Measurements from ENCODE around the gene TPK1. TPM values are rescaled to one million over a fixed set of nuclear protein-coding genes. Genes with fewer than 3 reads are reported as not detected.

The TPK1 gene
- total RNA-seq, 1 donor from 2014 or later, result 1.7 TPM

GRCh38 chr7:144529269-144529926 is 306.5 kb downstream of the TPK1 start:
- intact Hi-C loops (cut with DNase I), result no loop called here
- TF ChIP-seq CTCF (IDR thresholded peaks at IDR 0.05), result no peak
- no peak for TF ChIP-seq POLR2AphosphoS5 (IDR thresholded peaks at IDR 0.05; ENCODE audit: insufficient read depth in 1 of 2, low read depth in 1 of 2)
- no peak for TF ChIP-seq POLR2A (IDR thresholded peaks at IDR 0.05)
- no peak overlapping the region for H3K27ac ChIP-seq
- no peaks in the 10 kb centered on the region for H3K4me1 ChIP-seq
- no peaks in the 10 kb centered on the region for H3K36me3 ChIP-seq
- no peaks in the 10 kb centered on the region for H3K27me3 ChIP-seq
- H3K9me3 ChIP-seq, result no peaks in the 10 kb centered on the region
- no peak overlapping the region for H3K4me3 ChIP-seq
- no peak for DNase-seq (ENCODE audit: extremely low spot score in 2 of 2)

GRCh38 chr7:144528536-144529045 is 307.3 kb downstream of the TPK1 start:
- no peaks in the 10 kb centered on the region for H3K27me3 ChIP-seq
- intact Hi-C loops (cut with DNase I), result no loop called here
- H3K4me1 ChIP-seq, result no peaks in the 10 kb centered on the region
- H3K9me3 ChIP-seq, result no peaks in the 10 kb centered on the region
- H3K4me3 ChIP-seq, result no peak overlapping the region
- no peaks in the 10 kb centered on the region for H3K36me3 ChIP-seq
- no peak for TF ChIP-seq POLR2A (IDR thresholded peaks at IDR 0.05)
- no peak for TF ChIP-seq CTCF (IDR thresholded peaks at IDR 0.05)
- no peak for TF ChIP-seq POLR2AphosphoS5 (IDR thresholded peaks at IDR 0.05; ENCODE audit: insufficient read depth in 1 of 2, low read depth in 1 of 2)
- H3K27ac ChIP-seq, result no peak overlapping the region
- DNase-seq (ENCODE audit: extremely low spot score in 2 of 2), result no peak

- no peaks in the 10 kb centered on the region for H3K9me3 ChIP-seq
- no peak overlapping the region for H3K27ac ChIP-seq
- no peaks in the 10 kb centered on the region for H3K4me1 ChIP-seq
- DNase-seq (ENCODE audit: extremely low spot score in 2 of 2), result no peak
- H3K27me3 ChIP-seq, result no peaks in the 10 kb centered on the region
- intact Hi-C loops (cut with DNase I), result no loop called here
- no peaks in the 10 kb centered on the region for H3K36me3 ChIP-seq
- no peak overlapping the region for H3K4me3 ChIP-seq
- TF ChIP-seq POLR2A (IDR thresholded peaks at IDR 0.05) (no peak), POLR2AphosphoS5 (IDR thresholded peaks at IDR 0.05; ENCODE audit: insufficient read depth in 1 of 2, low read depth in 1 of 2) (no peak), CTCF (IDR thresholded peaks at IDR 0.05) (no peak)
These were observed 308.8 kb downstream of the TPK1 start for GRCh38 chr7:144527051-144527471.

- Histone ChIP-seq H3K4me1 (no peaks in the 10 kb centered on the region), H3K27me3 (no peaks in the 10 kb centered on the region), H3K36me3 (no peaks in the 10 kb centered on the region), H3K27ac (no peak overlapping the region), H3K9me3 (no peaks in the 10 kb centered on the region), H3K4me3 (no peak overlapping the region)
- TF ChIP-seq POLR2A (IDR thresholded peaks at IDR 0.05) (no peak), CTCF (IDR thresholded peaks at IDR 0.05) (no peak), POLR2AphosphoS5 (IDR thresholded peaks at IDR 0.05; ENCODE audit: insufficient read depth in 1 of 2, low read depth in 1 of 2) (no peak)
- intact Hi-C loops (cut with DNase I), result no loop called here
- no peak for DNase-seq (ENCODE audit: extremely low spot score in 2 of 2)
These were observed 309.9 kb downstream of the TPK1 start for GRCh38 chr7:144525956-144526355.

- H3K27me3 ChIP-seq, result no peaks in the 10 kb centered on the region
- no peaks in the 10 kb centered on the region for H3K4me1 ChIP-seq
- H3K4me3 ChIP-seq, result no peak overlapping the region
- TF ChIP-seq CTCF (IDR thresholded peaks at IDR 0.05), result no peak
- no peak for TF ChIP-seq POLR2A (IDR thresholded peaks at IDR 0.05)
- no peak for TF ChIP-seq POLR2AphosphoS5 (IDR thresholded peaks at IDR 0.05; ENCODE audit: insufficient read depth in 1 of 2, low read depth in 1 of 2)
- DNase-seq (ENCODE audit: extremely low spot score in 2 of 2), result no peak
- H3K27ac ChIP-seq, result no peak overlapping the region
- intact Hi-C loops (cut with DNase I), result no loop called here
- no peaks in the 10 kb centered on the region for H3K9me3 ChIP-seq
- H3K36me3 ChIP-seq, result no peaks in the 10 kb centered on the region
These were observed 311.6 kb downstream of the TPK1 start for GRCh38 chr7:144524271-144524670.

Data from vagina (tissue), 2 donors.